Measurements from ENCODE around the gene IFNL3. TPM values are rescaled to one million over a fixed set of nuclear protein-coding genes. Genes with fewer than 3 reads are reported as not detected.

IFNL3 gene
- total and polyA plus RNA-seq, 2 of the 13 experiments (the other 11 are each of a cell fraction or from before 2014, with no cell fraction given), result not detected

DNA sequence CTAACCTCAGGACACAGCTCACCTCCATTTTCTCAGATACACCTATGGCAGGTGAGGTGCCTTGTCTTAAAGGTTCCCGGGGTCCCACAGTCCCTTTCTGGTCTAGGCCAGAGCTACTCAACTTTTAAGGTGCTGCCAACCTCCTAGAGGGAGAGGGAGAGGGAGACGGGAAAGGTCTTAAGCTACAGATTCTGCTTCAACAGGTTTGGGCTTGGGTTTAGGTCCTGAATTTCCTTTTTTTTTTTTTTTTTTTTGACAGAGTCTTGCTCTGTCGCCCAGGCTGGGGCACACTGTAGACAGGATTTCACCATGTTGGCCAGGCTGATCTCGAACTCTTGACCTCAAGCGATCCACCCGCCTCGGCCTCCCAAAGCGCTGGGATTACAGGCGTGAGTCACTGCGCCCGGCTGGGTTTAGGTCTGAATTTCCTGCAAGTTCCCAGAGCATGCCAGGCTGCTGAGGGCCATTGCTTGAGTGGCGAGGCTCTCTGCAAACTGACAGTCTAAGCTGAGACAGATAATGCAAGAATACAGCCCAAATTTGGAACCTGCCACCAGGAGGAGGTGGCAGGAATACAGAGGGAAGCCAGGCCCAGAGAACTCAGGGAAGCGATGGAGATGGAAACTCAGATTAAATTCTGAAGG lies 33.0 kb downstream of the IFNL3 start:
- H3K36me3 ChIP-seq (replicated peaks in 1 of 2; ENCODE audit: control insufficient read depth in 1 of 2, insufficient read depth in 2 of 2, low read length in 2 of 2), result no peaks in the 10 kb centered on the region
- H3K4me1 ChIP-seq (ENCODE audit: insufficient read depth, low read length), result no peaks in the 10 kb centered on the region
- no peak overlapping the region for H3K27ac ChIP-seq (ENCODE audit: extremely low read length, insufficient read depth, low read length)
- BruUV-seq (replicated peaks), result no TSS peak
- ATAC-seq, result no peak
- 31% methylated on average over 13 of the region's 13 CpGs for WGBS (ENCODE audit: low lambda C conversion rate)
- no peak overlapping the region for H3K9ac ChIP-seq (ENCODE audit: insufficient read depth, low read depth, low read length)
- H4K20me1 ChIP-seq (ENCODE audit: insufficient read depth, low read length), result no peaks in the 10 kb centered on the region
- ChIA-PET POLR2A (no interaction called here), CTCF (ENCODE audit: low intra/inter-chr PET ratio, low total read pairs) (interaction anchor here (1.3 kb wide), 1 partner anchor 117 kb away, joined by 5 read pairs; no protein-coding TSS in a partner anchor)
- no peak for DNase-seq (ENCODE audit: low spot score)
- no peak overlapping the region for H3K4me2 ChIP-seq (ENCODE audit: low read depth, low read length)
- no peak overlapping the region for H3K4me3 ChIP-seq (replicated peaks in 1 of 3; ENCODE audit: insufficient read depth in 1 of 3, low read depth in 2 of 3, low read length in 3 of 3)
- no peaks in the 10 kb centered on the region; a peak in 2 of 5 replicates for H3K27me3 ChIP-seq (ENCODE audit: control insufficient read depth in 1 of 2, insufficient read depth in 2 of 2, low read length in 2 of 2)
- in situ Hi-C loops (cut with HindIII; ENCODE audit: extremely low pct_ligation_motif_present, low pct_unique_long_range_greater_than_20kb) (loop anchor here (5.0 kb wide), 1 partner anchor 115 kb away; no protein-coding TSS in a partner anchor), intact Hi-C loops (cut with micrococcal nuclease; ENCODE audit: unreplicated experiment) (loop anchor here (5.0 kb wide), 1 partner anchor 115 kb away; no protein-coding TSS in a partner anchor)
- no peaks in the 10 kb centered on the region for H3K9me3 ChIP-seq (ENCODE audit: low read length)
- FAIRE-seq, result no peak
- no peaks in the 10 kb centered on the region for H3K79me2 ChIP-seq (ENCODE audit: insufficient read depth, low read length)
- H2AFZ ChIP-seq (ENCODE audit: low read length), result no peak overlapping the region
- TF ChIP-seq, protein P1, sequence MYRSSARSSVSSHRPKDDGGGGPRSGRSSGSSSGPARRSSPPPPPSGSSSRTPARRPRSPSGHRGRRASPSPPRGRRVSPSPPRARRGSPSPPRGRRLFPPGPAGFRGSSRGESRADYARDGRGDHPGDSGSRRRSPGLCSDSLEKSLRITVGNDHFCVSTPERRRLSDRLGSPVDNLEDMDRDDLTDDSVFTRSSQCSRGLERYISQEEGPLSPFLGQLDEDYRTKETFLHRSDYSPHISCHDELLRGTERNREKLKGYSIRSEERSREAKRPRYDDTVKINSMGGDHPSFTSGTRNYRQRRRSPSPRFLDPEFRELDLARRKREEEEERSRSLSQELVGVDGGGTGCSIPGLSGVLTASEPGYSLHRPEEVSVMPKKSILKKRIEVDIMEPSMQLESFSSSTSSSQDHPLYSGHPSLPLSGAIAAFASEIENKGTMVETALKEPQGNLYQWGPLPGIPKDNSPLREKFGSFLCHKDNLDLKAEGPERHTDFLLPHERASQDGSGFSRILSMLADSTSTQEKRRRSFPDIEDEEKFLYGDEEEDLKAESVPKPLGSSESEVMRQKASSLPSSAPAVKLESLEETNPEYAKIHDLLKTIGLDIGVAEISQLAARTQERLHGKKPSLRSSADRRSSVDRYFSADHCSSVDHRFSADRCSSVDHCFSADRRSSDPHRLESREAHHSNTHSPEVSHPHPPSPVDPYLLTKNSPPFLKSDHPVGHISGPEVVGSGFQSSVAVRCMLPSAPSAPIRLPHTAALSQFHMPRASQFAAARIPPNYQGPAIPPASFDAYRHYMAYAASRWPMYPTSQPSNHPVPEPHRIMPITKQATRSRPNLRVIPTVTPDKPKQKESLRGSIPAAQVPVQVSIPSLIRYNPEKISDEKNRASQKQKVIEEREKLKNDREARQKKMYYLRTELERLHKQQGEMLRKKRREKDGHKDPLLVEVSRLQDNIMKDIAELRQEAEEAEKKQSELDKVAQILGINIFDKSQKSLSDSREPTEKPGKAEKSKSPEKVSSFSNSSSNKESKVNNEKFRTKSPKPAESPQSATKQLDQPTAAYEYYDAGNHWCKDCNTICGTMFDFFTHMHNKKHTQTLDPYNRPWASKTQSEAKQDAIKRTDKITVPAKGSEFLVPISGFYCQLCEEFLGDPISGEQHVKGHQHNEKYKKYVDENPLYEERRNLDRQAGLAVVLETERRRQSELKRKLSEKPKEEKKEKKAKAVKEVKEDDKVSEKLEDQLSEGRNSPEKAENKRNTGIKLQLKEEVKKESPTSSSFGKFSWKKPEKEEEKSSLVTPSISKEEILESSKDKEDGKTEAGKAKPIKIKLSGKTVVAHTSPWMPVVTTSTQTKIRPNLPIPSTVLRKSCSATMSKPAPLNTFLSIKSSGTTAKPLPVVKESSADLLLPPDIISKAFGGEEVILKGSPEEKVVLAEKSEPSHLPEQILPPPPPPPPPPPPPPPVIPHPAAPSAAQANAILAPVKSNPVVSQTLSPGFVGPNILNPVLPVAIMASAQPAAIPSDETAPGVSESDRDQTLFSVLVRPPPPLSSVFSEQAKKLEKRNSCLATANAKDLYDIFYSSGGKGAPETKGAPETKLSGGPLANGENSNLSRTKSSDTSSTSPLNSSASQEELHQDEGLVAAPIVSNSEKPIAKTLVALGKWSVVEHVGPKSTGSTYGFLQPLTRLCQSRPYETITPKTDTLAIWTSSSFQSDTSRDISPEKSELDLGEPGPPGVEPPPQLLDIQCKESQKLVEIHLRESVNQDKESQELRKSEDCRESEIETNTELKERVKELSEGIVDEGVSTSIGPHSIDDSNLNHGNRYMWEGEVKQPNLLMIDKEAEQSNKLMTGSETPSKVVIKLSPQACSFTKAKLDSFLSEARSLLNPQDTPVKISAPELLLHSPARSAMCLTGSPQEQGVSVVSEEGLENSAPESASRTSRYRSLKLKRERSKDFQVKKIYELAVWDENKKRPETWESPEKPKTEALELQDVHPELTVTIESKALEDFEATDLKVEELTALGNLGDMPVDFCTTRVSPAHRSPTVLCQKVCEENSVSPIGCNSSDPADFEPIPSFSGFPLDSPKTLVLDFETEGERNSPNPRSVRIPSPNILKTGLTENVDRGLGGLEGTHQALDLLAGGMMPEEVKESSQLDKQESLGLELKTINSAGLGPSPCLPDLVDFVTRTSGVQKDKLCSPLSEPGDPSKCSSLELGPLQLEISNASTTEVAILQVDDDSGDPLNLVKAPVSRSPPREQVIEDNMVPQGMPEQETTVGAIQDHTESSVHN (CRISPR knock-in tag; IDR thresholded peaks at IDR 0.05), result no peak
- TF ChIP-seq RORA (CRISPR knock-in tag; IDR thresholded peaks at IDR 0.05) (no peak), REXO4 (CRISPR knock-in tag; IDR thresholded peaks at IDR 0.05; ENCODE audit: borderline replicate concordance) (no peak), ZC3H13 (CRISPR knock-in tag; IDR thresholded peaks at IDR 0.05) (no peak), ZSCAN21 (CRISPR knock-in tag; IDR thresholded peaks at IDR 0.05; ENCODE audit: borderline replicate concordance) (no peak), SAFB2 (CRISPR knock-in tag; IDR thresholded peaks at IDR 0.05; ENCODE audit: borderline replicate concordance, low read depth) (no peak), KAT8 (CRISPR knock-in tag; IDR thresholded peaks at IDR 0.05) (no peak), PRMT3 (CRISPR knock-in tag; IDR thresholded peaks at IDR 0.05; ENCODE audit: borderline replicate concordance, low read depth) (no peak)
- TF ChIP-seq, protein P2, sequence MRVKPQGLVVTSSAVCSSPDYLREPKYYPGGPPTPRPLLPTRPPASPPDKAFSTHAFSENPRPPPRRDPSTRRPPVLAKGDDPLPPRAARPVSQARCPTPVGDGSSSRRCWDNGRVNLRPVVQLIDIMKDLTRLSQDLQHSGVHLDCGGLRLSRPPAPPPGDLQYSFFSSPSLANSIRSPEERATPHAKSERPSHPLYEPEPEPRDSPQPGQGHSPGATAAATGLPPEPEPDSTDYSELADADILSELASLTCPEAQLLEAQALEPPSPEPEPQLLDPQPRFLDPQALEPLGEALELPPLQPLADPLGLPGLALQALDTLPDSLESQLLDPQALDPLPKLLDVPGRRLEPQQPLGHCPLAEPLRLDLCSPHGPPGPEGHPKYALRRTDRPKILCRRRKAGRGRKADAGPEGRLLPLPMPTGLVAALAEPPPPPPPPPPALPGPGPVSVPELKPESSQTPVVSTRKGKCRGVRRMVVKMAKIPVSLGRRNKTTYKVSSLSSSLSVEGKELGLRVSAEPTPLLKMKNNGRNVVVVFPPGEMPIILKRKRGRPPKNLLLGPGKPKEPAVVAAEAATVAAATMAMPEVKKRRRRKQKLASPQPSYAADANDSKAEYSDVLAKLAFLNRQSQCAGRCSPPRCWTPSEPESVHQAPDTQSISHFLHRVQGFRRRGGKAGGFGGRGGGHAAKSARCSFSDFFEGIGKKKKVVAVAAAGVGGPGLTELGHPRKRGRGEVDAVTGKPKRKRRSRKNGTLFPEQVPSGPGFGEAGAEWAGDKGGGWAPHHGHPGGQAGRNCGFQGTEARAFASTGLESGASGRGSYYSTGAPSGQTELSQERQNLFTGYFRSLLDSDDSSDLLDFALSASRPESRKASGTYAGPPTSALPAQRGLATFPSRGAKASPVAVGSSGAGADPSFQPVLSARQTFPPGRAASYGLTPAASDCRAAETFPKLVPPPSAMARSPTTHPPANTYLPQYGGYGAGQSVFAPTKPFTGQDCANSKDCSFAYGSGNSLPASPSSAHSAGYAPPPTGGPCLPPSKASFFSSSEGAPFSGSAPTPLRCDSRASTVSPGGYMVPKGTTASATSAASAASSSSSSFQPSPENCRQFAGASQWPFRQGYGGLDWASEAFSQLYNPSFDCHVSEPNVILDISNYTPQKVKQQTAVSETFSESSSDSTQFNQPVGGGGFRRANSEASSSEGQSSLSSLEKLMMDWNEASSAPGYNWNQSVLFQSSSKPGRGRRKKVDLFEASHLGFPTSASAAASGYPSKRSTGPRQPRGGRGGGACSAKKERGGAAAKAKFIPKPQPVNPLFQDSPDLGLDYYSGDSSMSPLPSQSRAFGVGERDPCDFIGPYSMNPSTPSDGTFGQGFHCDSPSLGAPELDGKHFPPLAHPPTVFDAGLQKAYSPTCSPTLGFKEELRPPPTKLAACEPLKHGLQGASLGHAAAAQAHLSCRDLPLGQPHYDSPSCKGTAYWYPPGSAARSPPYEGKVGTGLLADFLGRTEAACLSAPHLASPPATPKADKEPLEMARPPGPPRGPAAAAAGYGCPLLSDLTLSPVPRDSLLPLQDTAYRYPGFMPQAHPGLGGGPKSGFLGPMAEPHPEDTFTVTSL (CRISPR knock-in tag; IDR thresholded peaks at IDR 0.05; ENCODE audit: borderline replicate concordance), result no peak
